SK-N-DZ (cell line): ENCODE measurements around the gene SUGP1.

ENCODE experiments used
- DNase-seq: peaks from one replicate; pipeline ENCODE4 v3.0.0-alpha.2; 2015; ENCODE audit warnings: low spot score

Gene SUGP1

GRCh38 chr19:19342086-19343015, 22.0 kb upstream of the SUGP1 start:
- peak; percentile 62 for DNase-seq

GRCh38 chr19:19341026-19341425, 20.7 kb upstream of the SUGP1 start:
- DNase-seq = no peak

GRCh38 chr19:19338082-19338481, 17.8 kb upstream of the SUGP1 start:
- no peak for DNase-seq

GRCh38 chr19:19337120-19337519, 16.8 kb upstream of the SUGP1 start:
- DNase-seq = no peak

- no peak for DNase-seq
Measured at GRCh38 chr19:19336597-19336996, 16.3 kb upstream of the SUGP1 start.

- no peak for DNase-seq
Measured at GRCh38 chr19:19335408-19336158, 15.3 kb upstream of the SUGP1 start.

GRCh38 chr19:19334989-19335344, 14.7 kb upstream of the SUGP1 start:
- DNase-seq = no peak

GRCh38 chr19:19334063-19334988, 14.0 kb upstream of the SUGP1 start:
- DNase-seq = no peak

- DNase-seq = no peak
Measured at GRCh38 chr19:19329126-19329525, 8.8 kb upstream of the SUGP1 start.

GRCh38 chr19:19327672-19328071, 7.4 kb upstream of the SUGP1 start:
- no peak for DNase-seq

GRCh38 chr19:19324059-19324770, 3.9 kb upstream of the SUGP1 start:
- no peak for DNase-seq

GRCh38 chr19:19321141-19321577, 850 bp upstream of the SUGP1 start:
- peak; percentile 26 for DNase-seq

- DNase-seq = no peak
Measured at GRCh38 chr19:19319732-19320360, 463 bp downstream of the SUGP1 start.

- DNase-seq = no peak
Measured at GRCh38 chr19:19316082-19316481, 4.2 kb downstream of the SUGP1 start.

GRCh38 chr19:19315444-19315843, 4.9 kb downstream of the SUGP1 start:
- DNase-seq = no peak

GRCh38 chr19:19308373-19308772, 11.9 kb downstream of the SUGP1 start:
- DNase-seq = no peak

GRCh38 chr19:19306191-19306590, 14.1 kb downstream of the SUGP1 start:
- DNase-seq = no peak

GRCh38 chr19:19305696-19306095, 14.6 kb downstream of the SUGP1 start:
- DNase-seq = no peak

- DNase-seq = no peak
Measured at GRCh38 chr19:19305066-19305465, 15.2 kb downstream of the SUGP1 start.

- DNase-seq = no peak
Measured at GRCh38 chr19:19304186-19304965, 15.9 kb downstream of the SUGP1 start.
